Activated naive CD4-positive, alpha-beta T cell (primary cell): ENCODE results near the gene SOWAHA.
A peak's percentile ranks its signal among the peaks of the same experiment; 100 is the strongest.

Experiments used
- DNase-seq, 4 experiments: peaks; one replicate each; lab custom pipeline; 2025; lab: John Stamatoyannopoulos, UW

The SOWAHA gene

GRCh38 chr5:132825834-132826391 is 12.8 kb downstream of the SOWAHA start:
- no peak for DNase-seq

GRCh38 chr5:132826424-132827082 is 13.5 kb downstream of the SOWAHA start:
- no peak for DNase-seq

- DNase-seq, result no peak
These were observed 15.0 kb downstream of the SOWAHA start for GRCh38 chr5:132827943-132828673.

GRCh38 chr5:132828846-132829494 is 15.9 kb downstream of the SOWAHA start:
- no peak for DNase-seq

GRCh38 chr5:132829742-132830435 is 16.8 kb downstream of the SOWAHA start:
- peak; percentile 24 to 61 (median 32) for DNase-seq

- no peak for DNase-seq
These were observed 17.5 kb downstream of the SOWAHA start, which contains the start of gene SHROOM1 for GRCh38 chr5:132830436-132831094. Gene SHROOM1, minus strand, starts transcription at chr5:132830647. Its CDS starts 4,507 bp downstream, at chr5:132826140.

- DNase-seq, result no peak
These were observed 18.2 kb downstream of the SOWAHA start for GRCh38 chr5:132831095-132831860.

- DNase-seq, result no peak
These were observed 19.5 kb downstream of the SOWAHA start for GRCh38 chr5:132832612-132833011.

- DNase-seq, result no peak
These were observed 21.0 kb downstream of the SOWAHA start for GRCh38 chr5:132834057-132834456.

- no peak for DNase-seq
These were observed 23.8 kb downstream of the SOWAHA start for GRCh38 chr5:132836852-132837251.

GRCh38 chr5:132837868-132838267 is 24.8 kb downstream of the SOWAHA start:
- DNase-seq, result no peak

- DNase-seq, result no peak
These were observed 25.6 kb downstream of the SOWAHA start for GRCh38 chr5:132838516-132839282.

- DNase-seq, result no peak
These were observed 26.6 kb downstream of the SOWAHA start for GRCh38 chr5:132839426-132840301.

GRCh38 chr5:132840313-132840712 is 27.2 kb downstream of the SOWAHA start:
- DNase-seq, result no peak

GRCh38 chr5:132840896-132841295 is 27.8 kb downstream of the SOWAHA start:
- no peak for DNase-seq

GRCh38 chr5:132841305-132841704 is 28.2 kb downstream of the SOWAHA start:
- no peak for DNase-seq

- no peak for DNase-seq
These were observed 35.2 kb downstream of the SOWAHA start for GRCh38 chr5:132848270-132848669.

- no peak for DNase-seq
These were observed 36.2 kb downstream of the SOWAHA start for GRCh38 chr5:132849347-132849746.

GRCh38 chr5:132850066-132850465 is 37.0 kb downstream of the SOWAHA start:
- DNase-seq, result no peak
